Fibroblast of villous mesenchyme (primary cell): ENCODE measurements around the gene STRA6. TPM values are rescaled to one million over a fixed set of nuclear protein-coding genes. Genes with fewer than 3 reads are reported as not detected.
A peak's percentile ranks its signal among the peaks of the same experiment; 100 is the strongest.

Source experiments
- DNase-seq: peaks from one replicate; pipeline ENCODE4 v3.0.0-alpha.2; 2010; ENCODE audit warnings: low read depth
- H3K4me3 ChIP-seq: 2 replicates; pipeline ENCODE4 v1.5.1; 2011; ENCODE audit warnings: low read depth, mild to moderate bottlenecking, low read length
- CTCF ChIP-seq: IDR thresholded peaks from 2 replicates; pipeline ENCODE4 v1.5.1; 2012; ENCODE audit warnings: low read depth, mild to moderate bottlenecking, low read length; ENCODE audit not compliant: insufficient read depth
- total RNA-seq: library from RNA; depleted of rRNA; stranded (reverse); fragments of >200 nt; gene quantifications from 2 replicates; pipeline ENCODE4 v1.2.3, GENCODE V29; 2012

The STRA6 gene
- total RNA-seq, 1 donor = 52.7 TPM

- no peak for DNase-seq
- H3K4me3 ChIP-seq = peak overlapping the region; percentile 25
- no peak for TF ChIP-seq CTCF
Measured at GRCh38 chr15:74176262-74177214, 26.0 kb downstream of the STRA6 start.

DNA sequence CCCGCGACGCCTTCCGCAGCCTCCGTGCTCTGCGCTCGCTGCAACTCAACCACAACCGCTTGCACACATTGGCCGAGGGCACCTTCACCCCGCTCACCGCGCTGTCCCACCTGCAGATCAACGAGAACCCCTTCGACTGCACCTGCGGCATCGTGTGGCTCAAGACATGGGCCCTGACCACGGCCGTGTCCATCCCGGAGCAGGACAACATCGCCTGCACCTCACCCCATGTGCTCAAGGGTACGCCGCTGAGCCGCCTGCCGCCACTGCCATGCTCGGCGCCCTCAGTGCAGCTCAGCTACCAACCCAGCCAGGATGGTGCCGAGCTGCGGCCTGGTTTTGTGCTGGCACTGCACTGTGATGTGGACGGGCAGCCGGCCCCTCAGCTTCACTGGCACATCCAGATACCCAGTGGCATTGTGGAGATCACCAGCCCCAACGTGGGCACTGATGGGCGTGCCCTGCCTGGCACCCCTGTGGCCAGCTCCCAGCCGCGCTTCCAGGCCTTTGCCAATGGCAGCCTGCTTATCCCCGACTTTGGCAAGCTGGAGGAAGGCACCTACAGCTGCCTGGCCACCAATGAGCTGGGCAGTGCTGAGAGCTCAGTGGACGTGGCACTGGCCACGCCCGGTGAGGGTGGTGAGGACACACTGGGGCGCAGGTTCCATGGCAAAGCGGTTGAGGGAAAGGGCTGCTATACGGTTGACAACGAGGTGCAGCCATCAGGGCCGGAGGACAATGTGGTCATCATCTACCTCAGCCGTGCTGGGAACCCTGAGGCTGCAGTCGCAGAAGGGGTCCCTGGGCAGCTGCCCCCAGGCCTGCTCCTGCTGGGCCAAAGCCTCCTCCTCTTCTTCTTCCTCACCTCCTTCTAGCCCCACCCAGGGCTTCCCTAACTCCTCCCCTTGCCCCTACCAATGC, 27.1 kb downstream of the STRA6 start:
- TF ChIP-seq CTCF = no peak
- H3K4me3 ChIP-seq = peak overlapping the region; percentile 52
- DNase-seq = no peak

DNA sequence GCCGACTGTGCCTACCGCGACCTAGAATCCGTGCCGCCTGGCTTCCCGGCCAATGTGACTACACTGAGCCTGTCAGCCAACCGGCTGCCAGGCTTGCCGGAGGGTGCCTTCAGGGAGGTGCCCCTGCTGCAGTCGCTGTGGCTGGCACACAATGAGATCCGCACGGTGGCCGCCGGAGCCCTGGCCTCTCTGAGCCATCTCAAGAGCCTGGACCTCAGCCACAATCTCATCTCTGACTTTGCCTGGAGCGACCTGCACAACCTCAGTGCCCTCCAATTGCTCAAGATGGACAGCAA, 27.7 kb downstream of the STRA6 start:
- no peak for TF ChIP-seq CTCF
- DNase-seq = no peak
- H3K4me3 ChIP-seq = peak overlapping the region; percentile 52

DNA sequence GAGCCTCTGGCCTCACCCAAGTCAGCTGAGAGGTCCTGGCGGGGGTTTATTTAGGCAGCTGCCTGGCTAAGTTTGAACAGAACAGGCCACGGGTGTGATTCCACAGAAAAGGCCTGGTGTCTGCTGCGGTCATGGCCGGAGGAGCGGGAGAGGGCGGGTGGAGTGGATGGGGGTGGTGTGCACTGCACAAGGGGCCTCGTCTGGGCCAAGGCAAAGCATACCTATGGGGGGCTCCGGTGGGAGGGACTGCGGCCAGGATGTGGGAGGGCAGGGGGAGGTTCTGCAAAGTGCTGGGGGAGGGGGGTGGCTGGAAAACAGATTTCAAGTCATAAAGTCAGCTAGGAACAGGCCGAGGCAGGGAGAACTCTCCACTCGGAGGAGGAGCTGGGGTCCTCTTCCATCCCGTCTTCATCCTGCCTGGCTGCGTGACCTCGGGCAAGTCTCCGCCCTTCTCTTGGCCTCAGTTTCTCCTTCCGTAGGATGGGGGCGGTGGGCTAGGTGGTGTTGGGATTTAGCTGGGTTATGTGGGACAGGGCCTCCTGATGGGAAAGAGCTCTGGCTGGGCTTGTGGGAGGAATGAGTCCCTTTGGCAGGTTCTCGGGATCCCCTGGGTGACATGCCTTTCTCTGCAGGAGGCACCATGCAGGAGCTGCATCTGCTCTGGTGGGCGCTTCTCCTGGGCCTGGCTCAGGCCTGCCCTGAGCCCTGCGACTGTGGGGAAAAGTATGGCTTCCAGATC, 28.2 kb downstream of the STRA6 start:
- peak overlapping the region; percentile 52 for H3K4me3 ChIP-seq
- DNase-seq = peak; percentile 82
- no peak for TF ChIP-seq CTCF

- TF ChIP-seq CTCF = no peak
- H3K4me3 ChIP-seq = peak within 1 kb of the TSS; percentile 52
- DNase-seq = peak; percentile 84
Measured at GRCh38 chr15:74173380-74174218, 29.0 kb downstream of the STRA6 start, which contains the start of gene ISLR. TSS of gene ISLR (plus strand) at chr15:74173710. CDS start at chr15:74174859, 1,149 bp downstream.
